ENCODE data around the gene SORCS2.

- TF ChIP-seq POLR2A (IDR thresholded peaks at IDR 0.05; ENCODE audit: low read length) (no peak), GATA1 (IDR thresholded peaks at IDR 0.05; ENCODE audit: low read depth, low read length) (no peak)
Measured at GRCh38 chr4:7781993-7782392, 589.7 kb downstream of the SORCS2 start.
